Naive B cell (primary cell): Measurements from ENCODE around the gene TFPT. TPM values are rescaled to one million over a fixed set of nuclear protein-coding genes. Genes with fewer than 3 reads are reported as not detected.

Experiments used
- ATAC-seq, 2 donors: fragments of 150-1000 bp; cut with Tn5 transposase; 2 replicates each; pipeline ENCODE4 v1.10.0; 2021; ENCODE audit warnings: low read depth in 2 of 2, mild to moderate bottlenecking in 2 of 2, moderate library complexity in 2 of 2
- DNase-seq: peaks from one replicate; pipeline ENCODE4 v3.0.0; 2022
- H3K27ac Mint-ChIP-seq, 6 donors: one replicate each; pipeline ENCODE4 v1.8.0; 2020 to 2022; ENCODE audit warnings: mild to moderate bottlenecking in 6 of 6, mixed read lengths in 6 of 6, moderate library complexity in 5 of 6, inconsistent platforms in 2 of 6
- H3K27me3 Mint-ChIP-seq, 3 donors: one replicate each; pipeline ENCODE4 v1.8.0; 2021 to 2022; ENCODE audit warnings: mixed read lengths in 3 of 3, mild to moderate bottlenecking in 1 of 3
- H3K36me3 Mint-ChIP-seq, 2 donors: one replicate each; pipeline ENCODE4 v1.8.0; 2020 to 2022; ENCODE audit warnings: mixed read lengths in 2 of 2, inconsistent platforms in 1 of 2, mild to moderate bottlenecking in 1 of 2
- H3K4me1 Mint-ChIP-seq, 3 donors: one replicate each; pipeline ENCODE4 v1.8.0; 2020 to 2022; ENCODE audit warnings: mixed read lengths in 3 of 3, inconsistent platforms in 1 of 3, mild to moderate bottlenecking in 1 of 3, moderate library complexity in 1 of 3
- H3K4me3 Mint-ChIP-seq, 8 donors: one replicate each; pipeline ENCODE4 v1.8.0; 2020 to 2022; ENCODE audit warnings: mild to moderate bottlenecking in 8 of 8, mixed read lengths in 8 of 8, moderate library complexity in 8 of 8, inconsistent platforms in 2 of 8
- H3K9me3 Mint-ChIP-seq, 7 donors: one replicate each; pipeline ENCODE4 v1.8.0; 2020 to 2022; ENCODE audit warnings: mixed read lengths in 7 of 7, mild to moderate bottlenecking in 5 of 7, inconsistent platforms in 2 of 7, moderate library complexity in 1 of 7
- polyA plus RNA-seq, 6 donors: library from polyadenylated mRNA; unstranded; fragments of 300-500 nt; fragmentation: Illumina TruSeq; gene quantifications; one replicate each; pipeline ENCODE4 v1.2.3, GENCODE V29; 2021; ENCODE audit warnings: low read depth in 6 of 6

TFPT gene
- polyA plus RNA-seq, 6 donors from 2014 or later = 7.2 to 11.6 (median 9.2) TPM

DNA sequence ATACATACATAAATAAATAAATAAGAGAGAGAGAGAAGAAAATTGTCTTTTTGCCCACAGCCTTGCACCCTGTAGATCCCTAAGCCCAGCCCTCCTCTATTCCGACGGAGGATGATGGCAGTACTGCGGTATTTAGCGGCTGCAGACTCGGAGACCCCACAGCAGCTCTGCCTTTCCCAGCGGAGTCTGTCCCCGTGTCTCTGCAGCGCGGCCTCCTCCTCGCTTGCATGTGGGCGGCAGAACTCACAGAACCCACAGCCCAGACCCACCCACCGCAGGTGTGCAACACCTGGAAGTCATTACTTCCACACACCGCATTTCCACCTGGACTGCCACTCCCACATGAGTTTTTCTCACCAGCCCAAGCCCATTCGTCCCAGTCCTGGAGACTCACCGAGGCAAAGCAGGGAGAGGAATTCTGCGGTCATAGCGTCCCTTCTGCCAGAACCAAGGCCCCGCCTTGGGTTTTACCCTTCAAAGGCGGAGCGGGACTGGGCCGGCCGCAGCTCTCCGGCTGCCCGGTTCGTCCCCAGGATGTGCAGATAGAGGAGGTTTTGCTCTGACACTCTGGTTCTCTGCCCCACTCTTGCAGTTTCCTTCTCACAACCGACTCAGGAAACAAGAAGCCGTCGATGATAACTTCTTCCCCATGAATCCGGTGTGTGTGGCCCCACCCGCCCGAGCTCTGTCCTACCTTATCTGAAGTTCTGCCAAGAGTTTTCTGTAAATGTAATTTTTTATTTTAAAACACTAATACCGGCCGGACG lies 51.9 kb downstream of the TFPT start, which contains the start of gene VSTM1:
VSTM1 (minus strand) TSS at position 548 of the 767 bp plus-strand sequence; CDS start at position 428, 120 bp downstream.
- peak within 1 kb of the TSS in 1 of 6 donors; percentile 48 for H3K27ac Mint-ChIP-seq
- DNase-seq (no peak), ATAC-seq (no peak)

DNA sequence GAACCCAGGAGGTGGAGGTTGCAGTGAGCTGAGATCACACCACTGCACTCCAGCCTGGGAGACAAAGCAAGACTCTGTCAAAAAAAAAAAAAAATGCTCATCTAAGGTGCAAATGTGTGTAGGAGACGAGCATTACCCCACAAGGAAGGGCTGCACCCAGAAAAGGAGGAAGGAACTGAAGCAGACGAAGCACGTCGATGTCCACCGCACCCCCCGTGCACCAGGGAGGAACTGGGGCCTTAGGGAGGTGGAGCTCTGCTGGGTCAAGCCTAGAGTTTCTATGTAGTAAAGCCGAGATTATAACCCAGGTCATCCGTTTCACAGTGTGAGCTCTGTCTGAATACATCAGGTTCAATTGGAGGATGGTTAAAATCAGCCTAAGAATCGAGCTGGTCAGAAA lies 52.8 kb downstream of the TFPT start:
- Mint-ChIP-seq H3K27me3 (peaks cover 9 to 34% (median 23%) of the 10 kb centered on the region in 3 donors), H3K4me3 (no peak overlapping the region), H3K4me1 (no peaks in the 10 kb centered on the region), H3K27ac (no peak overlapping the region), H3K36me3 (peaks cover 0 to 7% of the 10 kb centered on the region in 2 donors), H3K9me3 (peaks cover 0 to 5% (median 2%) of the 10 kb centered on the region in 7 donors)
- no peak for DNase-seq
- no peak for ATAC-seq

More for the DNA sequence above, 51.9 kb downstream of the TFPT start, which contains the start of gene VSTM1:
- Mint-ChIP-seq H3K4me1 (no peaks in the 10 kb centered on the region), H3K27me3 (peaks cover 5 to 34% (median 23%) of the 10 kb centered on the region in 3 donors), H3K9me3 (peaks cover 0 to 5% (median 2%) of the 10 kb centered on the region in 7 donors), H3K4me3 (no peak within 1 kb of the TSS), H3K36me3 (peaks cover 0 to 7% of the 10 kb centered on the region in 2 donors)

Other genes starting within 250 kb of the TFPT start
- gene MYADM, start 247.8 kb downstream of the TFPT start, polyA plus RNA-seq = 10 to 100 TPM; 13.8 to 56.4 (median 34.9) TPM
- gene PRKCG, start 233.5 kb downstream of the TFPT start, polyA plus RNA-seq = under 1 TPM in 2 of 6 donors, not detected in 4; 0.31 to 0.35 TPM
- not detected for gene CACNG7, start 206.4 kb downstream of the TFPT start, polyA plus RNA-seq
- gene CACNG8, start 152.7 kb downstream of the TFPT start, polyA plus RNA-seq = not detected
- not detected for gene CACNG6, start 124.0 kb downstream of the TFPT start, polyA plus RNA-seq
- under 1 TPM in 1 of 6 donors, not detected in 5; 0.89 TPM for gene VSTM1, start 51.8 kb downstream of the TFPT start, polyA plus RNA-seq
- gene TARM1, start 34.3 kb downstream of the TFPT start, polyA plus RNA-seq = not detected
- gene OSCAR, start 14.9 kb downstream of the TFPT start, polyA plus RNA-seq = under 1 TPM in 1 of 6 donors, not detected in 5; 0.73 TPM
- gene NDUFA3, start 12.8 kb downstream of the TFPT start, polyA plus RNA-seq = 100 to 1,000 TPM; 288 to 486 (median 357) TPM
- gene PRPF31, start 97 bp upstream of the TFPT start, polyA plus RNA-seq = 10 to 100 TPM; 59.3 to 83.7 (median 62.6) TPM
- 10 to 100 TPM in 1 of 6 donors, 1 to 10 TPM in 5; 2.7 to 12.9 (median 6.9) TPM for gene CNOT3, start 22.1 kb upstream of the TFPT start, polyA plus RNA-seq
- gene LENG1, start 44.1 kb upstream of the TFPT start, polyA plus RNA-seq = 10 to 100 TPM in 5 of 6 donors, 1 to 10 TPM in 1; 9.3 to 15.3 (median 12.0) TPM
- not detected for gene TMC4, start 57.5 kb upstream of the TFPT start, polyA plus RNA-seq
- gene MBOAT7, start 73.9 kb upstream of the TFPT start, polyA plus RNA-seq = 10 to 100 TPM in 4 of 6 donors, 1 to 10 TPM in 2; 7.0 to 13.5 (median 11.3) TPM
- gene TSEN34, start 75.7 kb upstream of the TFPT start, polyA plus RNA-seq = 10 to 100 TPM; 22.3 to 40.0 (median 32.1) TPM
- gene RPS9, start 85.2 kb upstream of the TFPT start, polyA plus RNA-seq = 1,000 to 10,000 TPM in 3 of 6 donors, 100 to 1,000 TPM in 3; 849 to 1,278 (median 1,006) TPM
- 1 to 10 TPM in 1 of 6 donors, under 1 TPM in 5; 0.29 to 4.6 (median 0.39) TPM for gene LILRB3, start 107.3 kb upstream of the TFPT start, polyA plus RNA-seq
- 1 to 10 TPM in 1 of 6 donors, under 1 TPM in 2, not detected in 3; 0.18 to 1.5 (median 0.66) TPM for gene LILRA6, start 127.1 kb upstream of the TFPT start, polyA plus RNA-seq
- not detected for gene LILRB5, start 141.6 kb upstream of the TFPT start, polyA plus RNA-seq
- gene LILRB2, start 165.5 kb upstream of the TFPT start, polyA plus RNA-seq = 1 to 10 TPM in 2 of 6 donors, under 1 TPM in 3, not detected in 1; 0.36 to 1.6 (median 0.76) TPM
- gene LILRA5, start 197.5 kb upstream of the TFPT start, polyA plus RNA-seq = 1 to 10 TPM in 1 of 6 donors, under 1 TPM in 3, not detected in 2; 0.29 to 1.1 (median 0.76) TPM
- 10 to 100 TPM in 3 of 6 donors, 1 to 10 TPM in 3; 7.1 to 25.7 (median 10.3) TPM for gene LILRA4, start 223.5 kb upstream of the TFPT start, polyA plus RNA-seq
- 100 to 1,000 TPM; 129 to 246 (median 160) TPM for gene LAIR1, start 249.3 kb upstream of the TFPT start, polyA plus RNA-seq